Ascending aorta (tissue), 2 donors: ENCODE data around the gene KCNN3. TPM values are rescaled to one million over a fixed set of nuclear protein-coding genes. Genes with fewer than 3 reads are reported as not detected.

Experiments used
- DNase-seq, 2 donors: peaks; one replicate each; pipeline ENCODE4 v3.0.0-alpha.2; 2019; ENCODE audit warnings: low spot score in 2 of 2
- H3K27ac ChIP-seq, 2 donors: fragments of 200-600 bp; sonication (generic); one replicate each; pipeline ENCODE4 v1.5.1; 2016 to 2017; ENCODE audit warnings: mild to moderate bottlenecking in 1 of 2
- H3K27me3 ChIP-seq: fragments of 200-600 bp; sonication (generic); one replicate; pipeline ENCODE4 v1.5.1; 2017
- H3K36me3 ChIP-seq, 2 donors: fragments of 200-600 bp; sonication (generic); one replicate each; pipeline ENCODE4 v1.5.1; 2016
- H3K4me1 ChIP-seq, 2 donors: fragments of 200-600 bp; sonication (generic); one replicate each; pipeline ENCODE4 v1.5.1; 2016 to 2017; ENCODE audit warnings: mild to moderate bottlenecking in 1 of 2
- H3K4me3 ChIP-seq, 2 donors: fragments of 200-600 bp; sonication (generic); one replicate each; pipeline ENCODE4 v1.5.1; 2016 to 2017; ENCODE audit warnings: mild to moderate bottlenecking in 1 of 2
- H3K9me3 ChIP-seq, 2 donors: fragments of 200-600 bp; sonication (generic); one replicate each; pipeline ENCODE4 v1.5.1; 2016
- CTCF ChIP-seq, 3 experiments: fragments of 200-600 bp in 2 of 3; fragments of 450-650 bp in 1 of 3; sonication (generic) in 2 of 3; IDR thresholded peaks; one replicate each; pipeline ENCODE4 v1.5.1; 2016 to 2019; ENCODE audit warnings: antibody characterized with exemption in 3 of 3, mild to moderate bottlenecking in 1 of 3, moderate library complexity in 1 of 3
- intact Hi-C: fragments of 100-400 bp; cut with DNase I; formaldehyde crosslinking; loops from one replicate; pipeline ENCODE4 v1.15.1; 2023
- total RNA-seq: library from RNA; depleted of rRNA; stranded (reverse); fragments of >200 nt; gene quantifications from one replicate; pipeline ENCODE4 v1.1.0, GENCODE V29; 2016

Gene KCNN3
- total RNA-seq, 1 donor from 2014 or later = 24.6 TPM

- Histone ChIP-seq H3K9me3 (no peaks in the 10 kb centered on the region), H3K27ac (no peak overlapping the region), H3K27me3 (no peaks in the 10 kb centered on the region), H3K4me3 (no peak overlapping the region), H3K4me1 (no peaks in the 10 kb centered on the region), H3K36me3 (no peaks in the 10 kb centered on the region)
- no peak for DNase-seq
- TF ChIP-seq CTCF (IDR thresholded peaks at IDR 0.05) = no peak
- intact Hi-C loops = no loop called here
Measured at GRCh38 chr1:154831462-154831861, 38.6 kb downstream of the KCNN3 start.

- no peak for DNase-seq
- intact Hi-C loops = no loop called here
- no peaks in the 10 kb centered on the region for H3K27me3 ChIP-seq
- no peak overlapping the region for H3K4me3 ChIP-seq
- no peaks in the 10 kb centered on the region for H3K4me1 ChIP-seq
- no peaks in the 10 kb centered on the region for H3K9me3 ChIP-seq
- H3K27ac ChIP-seq = no peak overlapping the region
- H3K36me3 ChIP-seq = no peaks in the 10 kb centered on the region
- TF ChIP-seq CTCF (IDR thresholded peaks at IDR 0.05) = no peak
Measured at GRCh38 chr1:154829062-154829461, 41.0 kb downstream of the KCNN3 start.

- no peak for TF ChIP-seq CTCF (IDR thresholded peaks at IDR 0.05)
- Histone ChIP-seq H3K4me1 (no peaks in the 10 kb centered on the region), H3K27me3 (no peaks in the 10 kb centered on the region), H3K36me3 (no peaks in the 10 kb centered on the region), H3K9me3 (no peaks in the 10 kb centered on the region), H3K4me3 (no peak overlapping the region), H3K27ac (no peak overlapping the region)
- DNase-seq = no peak
- intact Hi-C loops = no loop called here
Measured at GRCh38 chr1:154824179-154825000, 45.7 kb downstream of the KCNN3 start.

GRCh38 chr1:154822717-154823116 is 47.4 kb downstream of the KCNN3 start:
- DNase-seq = no peak
- no peak overlapping the region for H3K4me3 ChIP-seq
- H3K36me3 ChIP-seq = no peaks in the 10 kb centered on the region
- H3K9me3 ChIP-seq = no peaks in the 10 kb centered on the region
- H3K4me1 ChIP-seq = no peaks in the 10 kb centered on the region
- no peaks in the 10 kb centered on the region for H3K27me3 ChIP-seq
- no peak for TF ChIP-seq CTCF (IDR thresholded peaks at IDR 0.05)
- no peak overlapping the region for H3K27ac ChIP-seq
- intact Hi-C loops = no loop called here

- intact Hi-C loops = no loop called here
- no peak overlapping the region for H3K27ac ChIP-seq
Measured at GRCh38 chr1:154822233-154822632, 47.8 kb downstream of the KCNN3 start.

More at GRCh38 chr1:154822233-154822632, 47.8 kb downstream of the KCNN3 start:
- DNase-seq = no peak
- no peaks in the 10 kb centered on the region for H3K4me1 ChIP-seq
- TF ChIP-seq CTCF (IDR thresholded peaks at IDR 0.05) = no peak
- H3K36me3 ChIP-seq = no peaks in the 10 kb centered on the region
- H3K4me3 ChIP-seq = no peak overlapping the region
- no peaks in the 10 kb centered on the region for H3K9me3 ChIP-seq
- no peaks in the 10 kb centered on the region for H3K27me3 ChIP-seq
